Subcutaneous adipose tissue (tissue), 4 donors: ENCODE measurements around the gene MGAT4A. TPM values are rescaled to one million over a fixed set of nuclear protein-coding genes. Genes with fewer than 3 reads are reported as not detected.

Experiments
- total RNA-seq, 4 donors: library from RNA; depleted of rRNA; stranded (reverse); fragments of >200 nt; gene quantifications; one replicate each; pipeline ENCODE4 v1.1.0, GENCODE V29; 2016
- TF ChIP-seq, protein P1 (sequence below): fragments of 450-650 bp; IDR thresholded peaks from one replicate; pipeline ENCODE4 v1.5.1; 2016; ENCODE audit warnings: low read depth, mild to moderate bottlenecking, control low read depth, antibody characterized with exemption, moderate library complexity

The MGAT4A gene
- total RNA-seq, 4 donors from 2014 or later, result 23.0 to 30.8 (median 27.5) TPM

DNA sequence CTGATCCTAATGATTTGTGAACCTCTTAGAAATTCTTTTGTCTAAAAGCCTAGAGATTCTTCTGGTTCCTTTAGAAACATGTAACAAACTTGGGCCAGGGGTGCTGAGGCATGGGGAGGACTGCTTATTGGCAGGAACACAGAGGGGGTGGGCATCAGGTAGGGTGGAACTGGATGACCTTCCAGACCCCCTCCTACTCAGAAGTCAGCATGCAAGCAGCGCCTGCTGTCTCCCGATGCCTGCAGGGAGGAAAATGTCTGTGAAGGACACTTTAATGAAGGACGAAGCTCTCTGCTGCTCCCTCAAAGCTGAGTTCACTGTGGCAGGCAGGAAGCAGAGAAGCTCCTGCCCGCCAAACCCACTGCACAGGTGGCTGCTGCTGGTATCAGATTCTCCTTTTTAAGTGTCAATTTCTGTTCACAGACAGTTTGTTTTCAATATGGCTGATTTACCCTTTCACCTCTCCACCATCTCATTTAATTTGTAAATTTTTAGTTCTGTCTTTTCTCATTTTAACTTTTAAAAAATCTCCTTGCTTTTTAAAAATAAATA lies 142.0 kb downstream of the MGAT4A start:
- TF ChIP-seq, protein P1, sequence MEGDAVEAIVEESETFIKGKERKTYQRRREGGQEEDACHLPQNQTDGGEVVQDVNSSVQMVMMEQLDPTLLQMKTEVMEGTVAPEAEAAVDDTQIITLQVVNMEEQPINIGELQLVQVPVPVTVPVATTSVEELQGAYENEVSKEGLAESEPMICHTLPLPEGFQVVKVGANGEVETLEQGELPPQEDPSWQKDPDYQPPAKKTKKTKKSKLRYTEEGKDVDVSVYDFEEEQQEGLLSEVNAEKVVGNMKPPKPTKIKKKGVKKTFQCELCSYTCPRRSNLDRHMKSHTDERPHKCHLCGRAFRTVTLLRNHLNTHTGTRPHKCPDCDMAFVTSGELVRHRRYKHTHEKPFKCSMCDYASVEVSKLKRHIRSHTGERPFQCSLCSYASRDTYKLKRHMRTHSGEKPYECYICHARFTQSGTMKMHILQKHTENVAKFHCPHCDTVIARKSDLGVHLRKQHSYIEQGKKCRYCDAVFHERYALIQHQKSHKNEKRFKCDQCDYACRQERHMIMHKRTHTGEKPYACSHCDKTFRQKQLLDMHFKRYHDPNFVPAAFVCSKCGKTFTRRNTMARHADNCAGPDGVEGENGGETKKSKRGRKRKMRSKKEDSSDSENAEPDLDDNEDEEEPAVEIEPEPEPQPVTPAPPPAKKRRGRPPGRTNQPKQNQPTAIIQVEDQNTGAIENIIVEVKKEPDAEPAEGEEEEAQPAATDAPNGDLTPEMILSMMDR, result no peak

DNA sequence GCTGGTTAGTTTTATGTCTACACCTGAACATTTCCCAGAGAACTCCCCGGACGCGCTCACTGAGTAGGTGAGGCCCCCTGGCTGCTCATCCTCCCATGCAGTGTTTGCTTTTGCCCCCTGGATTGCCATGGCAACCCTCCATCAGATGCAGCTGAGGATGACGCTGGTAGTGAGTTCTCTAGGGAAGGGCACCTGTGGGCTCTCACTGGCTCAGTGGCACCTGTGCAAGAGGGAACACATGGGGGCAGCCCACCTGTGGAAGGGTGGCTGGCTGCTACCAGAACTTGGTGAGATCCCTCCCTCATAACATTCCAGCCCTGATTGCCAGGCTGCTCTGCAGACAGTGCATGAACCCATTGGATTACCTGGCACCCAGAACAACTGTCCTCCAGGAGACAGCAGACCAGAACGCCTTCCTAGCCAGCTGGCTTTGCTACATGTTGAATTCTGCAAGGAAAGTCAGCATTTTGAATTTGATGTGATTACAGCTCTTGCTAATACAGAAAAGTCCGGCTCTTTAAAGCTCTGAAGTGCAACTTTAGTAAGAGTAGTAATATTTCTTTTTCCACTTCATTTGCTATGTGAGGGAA lies 144.3 kb downstream of the MGAT4A start:
- TF ChIP-seq, protein P1, result no peak

DNA sequence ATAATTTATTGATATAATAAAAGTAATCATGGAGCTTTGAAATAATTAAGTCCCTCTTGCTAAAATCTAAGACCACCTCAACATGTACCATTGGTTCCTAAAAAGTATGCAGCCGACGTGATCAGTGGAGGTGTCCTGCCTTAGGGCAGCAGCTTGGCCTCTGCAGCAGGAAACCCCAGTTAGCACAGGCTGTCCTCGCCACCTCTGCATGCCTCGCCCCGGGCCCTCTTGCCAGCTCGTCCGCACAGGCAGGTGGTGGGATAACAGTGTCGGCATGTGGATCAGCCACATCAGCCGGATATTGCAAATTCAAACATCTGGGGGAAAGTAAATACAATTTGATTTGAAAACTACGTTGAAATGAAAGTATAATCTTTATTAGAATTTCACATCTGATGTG lies 145.5 kb downstream of the MGAT4A start:
- TF ChIP-seq, protein P1, result no peak

DNA sequence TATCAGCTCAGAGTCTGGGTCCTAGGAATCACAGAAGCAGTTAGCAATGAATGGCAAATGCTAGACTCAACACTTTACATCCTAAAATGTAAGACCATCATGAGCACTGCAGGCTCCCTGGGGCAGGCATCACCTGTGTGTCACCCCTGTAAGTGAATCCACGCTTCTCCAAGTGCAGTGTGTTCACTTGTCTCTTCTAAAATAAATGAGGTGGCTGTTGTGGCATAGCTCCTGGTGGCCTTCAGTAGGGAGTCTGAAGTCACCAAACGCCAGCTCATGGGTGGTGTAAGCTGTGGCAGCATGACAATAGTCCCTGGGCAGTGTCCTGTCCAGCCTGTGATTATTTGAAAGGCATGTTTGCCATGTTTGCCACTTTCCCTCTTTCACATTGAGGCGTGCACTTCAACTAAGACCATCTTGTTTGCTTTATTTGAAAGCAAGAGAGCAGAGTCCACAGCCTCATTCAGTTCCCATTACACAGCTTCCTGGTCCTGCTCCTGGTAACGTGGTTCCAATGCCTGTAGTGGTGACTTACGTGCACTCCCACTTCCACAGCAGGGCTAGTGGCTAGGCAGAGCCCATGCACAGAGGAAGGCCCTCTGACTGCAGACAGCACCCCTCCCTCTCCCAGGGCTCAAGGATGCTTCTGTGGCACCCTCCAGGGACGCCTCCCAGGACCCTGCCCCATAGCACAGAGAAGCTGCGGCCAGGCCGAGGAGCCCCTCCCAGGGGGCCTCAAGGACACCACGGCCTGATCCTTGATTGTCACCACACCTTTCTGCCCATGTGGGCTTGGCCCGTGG lies 146.9 kb downstream of the MGAT4A start:
- TF ChIP-seq, protein P1, result no peak

DNA sequence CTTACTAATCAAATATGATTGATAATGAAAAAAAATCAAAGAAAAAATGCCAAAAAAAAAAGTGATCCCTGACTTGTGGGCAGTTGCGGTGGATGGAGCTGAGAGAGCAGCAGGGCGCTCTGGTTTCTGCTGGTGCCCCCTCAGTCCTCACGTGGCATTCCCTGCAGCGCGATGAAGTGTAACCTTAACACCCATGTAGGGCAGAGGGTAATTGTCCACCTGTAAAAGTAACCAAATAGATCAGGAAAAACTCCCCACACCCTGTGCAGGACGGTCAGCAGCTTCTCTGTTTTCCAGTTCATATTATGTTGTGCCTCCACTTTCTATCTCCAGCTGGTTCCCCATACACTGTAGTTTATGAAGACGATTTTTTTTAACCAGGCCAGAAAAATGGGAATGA lies 147.7 kb downstream of the MGAT4A start:
- TF ChIP-seq, protein P1, result no peak

DNA sequence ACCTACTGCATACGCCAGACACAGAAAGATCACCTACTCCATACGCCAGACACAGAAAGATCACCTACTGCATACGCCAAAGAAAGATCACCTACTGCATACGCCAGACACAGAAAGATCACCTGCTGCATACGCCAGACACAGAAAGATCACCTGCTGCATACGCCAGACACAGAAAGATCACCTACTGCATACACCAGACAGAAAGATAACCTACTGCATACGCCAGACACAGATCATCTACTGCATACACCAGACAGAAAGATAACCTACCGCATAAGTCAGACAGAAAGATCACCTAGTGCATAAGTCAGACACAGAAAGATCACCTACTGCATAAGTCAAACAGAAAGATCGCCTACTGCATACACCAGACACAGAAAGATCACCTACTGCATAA lies 148.4 kb downstream of the MGAT4A start:
- TF ChIP-seq, protein P1, result no peak

DNA sequence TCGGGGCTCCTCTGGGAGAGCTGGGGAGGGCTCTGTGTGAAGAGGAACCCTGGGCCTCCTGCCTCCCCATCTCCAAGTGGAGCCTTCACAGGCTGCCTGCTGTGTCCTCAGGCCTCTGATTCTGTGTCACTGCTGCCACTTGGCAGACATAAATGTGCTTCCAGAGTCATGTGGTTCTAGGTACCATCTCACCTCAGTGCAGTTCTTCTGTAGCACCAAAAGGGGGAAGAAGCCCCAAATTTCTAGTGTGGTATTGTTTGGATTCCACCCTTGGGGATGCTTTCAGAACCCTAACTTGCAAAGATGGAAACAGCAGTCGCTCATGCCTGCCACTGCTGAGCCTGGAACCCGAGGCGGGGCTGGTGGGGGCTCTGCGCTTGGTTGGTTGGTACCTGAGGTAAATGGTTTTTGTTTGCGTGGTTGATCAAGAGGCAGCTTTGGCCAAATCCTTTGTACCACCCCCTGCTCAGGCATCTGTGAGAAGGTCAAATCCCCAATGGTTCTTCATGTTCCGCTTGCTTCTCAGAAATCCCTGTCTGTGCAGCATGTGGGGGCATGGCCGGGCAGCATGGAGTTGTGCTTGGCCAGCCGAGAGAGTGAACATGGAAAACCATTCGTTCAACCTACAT lies 150.2 kb downstream of the MGAT4A start:
- TF ChIP-seq, protein P1, result no peak
